ENCODE data around the gene AMPD2. TPM values are rescaled to one million over a fixed set of nuclear protein-coding genes. Genes with fewer than 3 reads are reported as not detected.

Gene AMPD2
- polyA plus RNA-seq, 1 donor = 61.2 TPM

GRCh38 chr1:109639063-109639840 lies 19.6 kb downstream of the AMPD2 start:
- no peaks in the 10 kb centered on the region for H3K27me3 ChIP-seq (ENCODE audit: control insufficient read depth, insufficient read depth, low read length)
- H3K27ac ChIP-seq (ENCODE audit: low read length) = no peak overlapping the region
- no peaks in the 10 kb centered on the region for H3K9me3 ChIP-seq (ENCODE audit: control insufficient read depth, low read depth, low read length)
- no peak for DNase-seq
- H3K4me1 ChIP-seq (ENCODE audit: control insufficient read depth, insufficient read depth, low read length) = peaks cover 11% of the 10 kb centered on the region
- H3K36me3 ChIP-seq (ENCODE audit: control insufficient read depth, insufficient read depth, low read length) = no peaks in the 10 kb centered on the region
- WGBS (ENCODE audit: insufficient coverage, low lambda C conversion rate) = no CpG with 5 or more reads among the region's 9 CpGs
- H3K4me3 ChIP-seq (ENCODE audit: low read length) = no peak overlapping the region

GRCh38 chr1:109639841-109640184 lies 20.2 kb downstream of the AMPD2 start:
- Histone ChIP-seq H3K4me3 (ENCODE audit: low read length) (no peak overlapping the region), H3K36me3 (ENCODE audit: control insufficient read depth, insufficient read depth, low read length) (no peaks in the 10 kb centered on the region), H3K4me1 (ENCODE audit: control insufficient read depth, insufficient read depth, low read length) (peaks cover 11% of the 10 kb centered on the region), H3K27ac (ENCODE audit: low read length) (no peak overlapping the region), H3K27me3 (ENCODE audit: control insufficient read depth, insufficient read depth, low read length) (no peaks in the 10 kb centered on the region), H3K9me3 (ENCODE audit: control insufficient read depth, low read depth, low read length) (no peaks in the 10 kb centered on the region)
- no CpG with 5 or more reads among the region's 6 CpGs for WGBS (ENCODE audit: insufficient coverage, low lambda C conversion rate)
- DNase-seq = no peak

GRCh38 chr1:109640285-109640865 lies 20.7 kb downstream of the AMPD2 start:
- WGBS (ENCODE audit: insufficient coverage, low lambda C conversion rate) = no CpG with 5 or more reads among the region's 5 CpGs
- Histone ChIP-seq H3K9me3 (ENCODE audit: control insufficient read depth, low read depth, low read length) (no peaks in the 10 kb centered on the region), H3K27ac (ENCODE audit: low read length) (no peak overlapping the region), H3K4me1 (ENCODE audit: control insufficient read depth, insufficient read depth, low read length) (peaks cover 11% of the 10 kb centered on the region), H3K4me3 (ENCODE audit: low read length) (no peak overlapping the region), H3K27me3 (ENCODE audit: control insufficient read depth, insufficient read depth, low read length) (no peaks in the 10 kb centered on the region), H3K36me3 (ENCODE audit: control insufficient read depth, insufficient read depth, low read length) (no peaks in the 10 kb centered on the region)
- DNase-seq = peak in 1 of 2 donors; percentile 55

GRCh38 chr1:109641078-109641740 lies 21.6 kb downstream of the AMPD2 start:
- WGBS (ENCODE audit: insufficient coverage, low lambda C conversion rate) = no CpG with 5 or more reads among the region's 2 CpGs
- Histone ChIP-seq H3K27ac (ENCODE audit: low read length) (no peak overlapping the region), H3K9me3 (ENCODE audit: control insufficient read depth, low read depth, low read length) (no peaks in the 10 kb centered on the region), H3K4me3 (ENCODE audit: low read length) (no peak overlapping the region), H3K36me3 (ENCODE audit: control insufficient read depth, insufficient read depth, low read length) (no peaks in the 10 kb centered on the region), H3K27me3 (ENCODE audit: control insufficient read depth, insufficient read depth, low read length) (no peaks in the 10 kb centered on the region), H3K4me1 (ENCODE audit: control insufficient read depth, insufficient read depth, low read length) (peaks cover 6% of the 10 kb centered on the region)
- no peak for DNase-seq

- no peak overlapping the region for H3K27ac ChIP-seq (ENCODE audit: low read length)
- H3K4me3 ChIP-seq (ENCODE audit: low read length) = no peak overlapping the region
- H3K9me3 ChIP-seq (ENCODE audit: control insufficient read depth, low read depth, low read length) = no peaks in the 10 kb centered on the region
- no CpG with 5 or more reads among the region's 2 CpGs for WGBS (ENCODE audit: insufficient coverage, low lambda C conversion rate)
- H3K4me1 ChIP-seq (ENCODE audit: control insufficient read depth, insufficient read depth, low read length) = peaks cover 5% of the 10 kb centered on the region
- no peak for DNase-seq
- no peaks in the 10 kb centered on the region for H3K36me3 ChIP-seq (ENCODE audit: control insufficient read depth, insufficient read depth, low read length)
- H3K27me3 ChIP-seq (ENCODE audit: control insufficient read depth, insufficient read depth, low read length) = no peaks in the 10 kb centered on the region
Observed at GRCh38 chr1:109641861-109642260, 22.2 kb downstream of the AMPD2 start.

GRCh38 chr1:109642626-109643025 lies 23.0 kb downstream of the AMPD2 start:
- Histone ChIP-seq H3K4me3 (ENCODE audit: low read length) (no peak overlapping the region), H3K9me3 (ENCODE audit: control insufficient read depth, low read depth, low read length) (no peaks in the 10 kb centered on the region), H3K27me3 (ENCODE audit: control insufficient read depth, insufficient read depth, low read length) (no peaks in the 10 kb centered on the region), H3K4me1 (ENCODE audit: control insufficient read depth, insufficient read depth, low read length) (peaks cover 5% of the 10 kb centered on the region), H3K36me3 (ENCODE audit: control insufficient read depth, insufficient read depth, low read length) (no peaks in the 10 kb centered on the region), H3K27ac (ENCODE audit: low read length) (no peak overlapping the region)
- 93% methylated on average over 2 of the region's 3 CpGs for WGBS (ENCODE audit: insufficient coverage, low lambda C conversion rate)
- DNase-seq = no peak

GRCh38 chr1:109643385-109644230 lies 24.0 kb downstream of the AMPD2 start:
- WGBS (ENCODE audit: insufficient coverage, low lambda C conversion rate) = 50% methylated on average over 1 of the region's 32 CpGs
- H3K27ac ChIP-seq (ENCODE audit: low read length) = no peak overlapping the region
- H3K9me3 ChIP-seq (ENCODE audit: control insufficient read depth, low read depth, low read length) = no peaks in the 10 kb centered on the region
- no peaks in the 10 kb centered on the region for H3K27me3 ChIP-seq (ENCODE audit: control insufficient read depth, insufficient read depth, low read length)
- peaks cover 5% of the 10 kb centered on the region for H3K4me1 ChIP-seq (ENCODE audit: control insufficient read depth, insufficient read depth, low read length)
- no peak overlapping the region for H3K4me3 ChIP-seq (ENCODE audit: low read length)
- no peaks in the 10 kb centered on the region for H3K36me3 ChIP-seq (ENCODE audit: control insufficient read depth, insufficient read depth, low read length)
- DNase-seq = peak; percentile 61 to 67

- Histone ChIP-seq H3K9me3 (ENCODE audit: control insufficient read depth, low read depth, low read length) (no peaks in the 10 kb centered on the region), H3K4me1 (ENCODE audit: control insufficient read depth, insufficient read depth, low read length) (peaks cover 5% of the 10 kb centered on the region), H3K27me3 (ENCODE audit: control insufficient read depth, insufficient read depth, low read length) (no peaks in the 10 kb centered on the region), H3K27ac (ENCODE audit: low read length) (no peak overlapping the region), H3K4me3 (ENCODE audit: low read length) (no peak overlapping the region), H3K36me3 (ENCODE audit: control insufficient read depth, insufficient read depth, low read length) (no peaks in the 10 kb centered on the region)
- peak in 1 of 2 donors; percentile 67 for DNase-seq
- no CpG with 5 or more reads among the region's 10 CpGs for WGBS (ENCODE audit: insufficient coverage, low lambda C conversion rate)
Observed at GRCh38 chr1:109644670-109645069, 25.0 kb downstream of the AMPD2 start.

GRCh38 chr1:109649491-109649914 lies 29.9 kb downstream of the AMPD2 start:
- 83% methylated on average over 3 of the region's 4 CpGs for WGBS (ENCODE audit: insufficient coverage, low lambda C conversion rate)
- no peak overlapping the region for H3K4me3 ChIP-seq (ENCODE audit: low read length)
- no peak for DNase-seq
- no peaks in the 10 kb centered on the region for H3K9me3 ChIP-seq (ENCODE audit: control insufficient read depth, low read depth, low read length)
- H3K27ac ChIP-seq (ENCODE audit: low read length) = no peak overlapping the region
- H3K27me3 ChIP-seq (ENCODE audit: control insufficient read depth, insufficient read depth, low read length) = no peaks in the 10 kb centered on the region
- H3K4me1 ChIP-seq (ENCODE audit: control insufficient read depth, insufficient read depth, low read length) = peaks cover 10% of the 10 kb centered on the region
- H3K36me3 ChIP-seq (ENCODE audit: control insufficient read depth, insufficient read depth, low read length) = no peaks in the 10 kb centered on the region

- DNase-seq = no peak
- Histone ChIP-seq H3K27me3 (ENCODE audit: control insufficient read depth, insufficient read depth, low read length) (no peaks in the 10 kb centered on the region), H3K4me1 (ENCODE audit: control insufficient read depth, insufficient read depth, low read length) (peaks cover 21% of the 10 kb centered on the region), H3K4me3 (ENCODE audit: low read length) (no peak overlapping the region), H3K36me3 (ENCODE audit: control insufficient read depth, insufficient read depth, low read length) (no peaks in the 10 kb centered on the region), H3K27ac (ENCODE audit: low read length) (no peak overlapping the region), H3K9me3 (ENCODE audit: control insufficient read depth, low read depth, low read length) (no peaks in the 10 kb centered on the region)
- WGBS (ENCODE audit: insufficient coverage, low lambda C conversion rate) = 100% methylated on average over 2 of the region's 3 CpGs
Observed at GRCh38 chr1:109650609-109651008, 31.0 kb downstream of the AMPD2 start.

All from large intestine (tissue), 3 donors.